HG03571 (cell line): ENCODE data around the gene LZTS2.
"Not testable (repeated sequence)": the region's sequence is repeated elsewhere in the genome, so short reads cannot be mapped to it uniquely, and the experiment has no call there.

Experiments used
- ATAC-seq: cut with Tn5 transposase; IDR thresholded peaks from one replicate; pipeline ENCODE4 v1.9.1; 2021; ENCODE audit not compliant: unreplicated experiment

The LZTS2 gene

GRCh38 chr10:100999742-101000126 lies at the start of gene LZTS2:
Gene LZTS2, plus strand, starts transcription at chr10:100999808. Its CDS starts 2,731 bp downstream, at chr10:101002539.
- no peak for ATAC-seq

- no peak for ATAC-seq
These were observed 39.4 kb upstream of the LZTS2 start for GRCh38 chr10:100960251-100960650.

GRCh38 chr10:100962351-100963080 lies 37.1 kb upstream of the LZTS2 start:
- ATAC-seq: no peak

GRCh38 chr10:100963826-100964225 lies 35.8 kb upstream of the LZTS2 start:
- no peak for ATAC-seq

- ATAC-seq: no peak
These were observed 33.8 kb upstream of the LZTS2 start for GRCh38 chr10:100965820-100966219.

GRCh38 chr10:100966887-100967286 lies 32.7 kb upstream of the LZTS2 start:
- ATAC-seq: no peak

- ATAC-seq: no peak
These were observed 32.3 kb upstream of the LZTS2 start for GRCh38 chr10:100967332-100967731.

GRCh38 chr10:100968062-100968736 lies 31.4 kb upstream of the LZTS2 start:
- ATAC-seq: no peak

- ATAC-seq: no peak
These were observed 30.8 kb upstream of the LZTS2 start for GRCh38 chr10:100968863-100969186.

- no peak for ATAC-seq
These were observed 30.2 kb upstream of the LZTS2 start, which contains the start of gene SEMA4G for GRCh38 chr10:100969187-100970075. Gene SEMA4G, plus strand, starts transcription at chr10:100969504. Its CDS starts 3,409 bp downstream, at chr10:100972913.

- ATAC-seq: no peak
These were observed 29.3 kb upstream of the LZTS2 start for GRCh38 chr10:100970076-100970913.

GRCh38 chr10:100970914-100971811 lies 28.4 kb upstream of the LZTS2 start:
- no peak for ATAC-seq

GRCh38 chr10:100972115-100972903 lies 27.3 kb upstream of the LZTS2 start:
- ATAC-seq: no peak

- ATAC-seq: no peak
These were observed 26.6 kb upstream of the LZTS2 start for GRCh38 chr10:100972904-100973535.

- ATAC-seq: not testable (repeated sequence)
These were observed 24.2 kb upstream of the LZTS2 start for GRCh38 chr10:100975397-100975796.

GRCh38 chr10:100976906-100977305 lies 22.7 kb upstream of the LZTS2 start:
- no peak for ATAC-seq

GRCh38 chr10:100977436-100977835 lies 22.2 kb upstream of the LZTS2 start:
- no peak for ATAC-seq

- no peak for ATAC-seq
These were observed 21.3 kb upstream of the LZTS2 start for GRCh38 chr10:100978121-100978900.
